ENCODE measurements around the gene NKTR. TPM values are rescaled to one million over a fixed set of nuclear protein-coding genes. Genes with fewer than 3 reads are reported as not detected.

Gene NKTR
- total RNA-seq, 4 donors from 2014 or later, result 17.9 to 134 (median 56.3) TPM

GRCh38 chr3:42690766-42691680 is 90.5 kb downstream of the NKTR start:
- peaks cover 0 to 4% (median 2%) of the 10 kb centered on the region in 3 donors for H3K4me1 ChIP-seq
- no peaks in the 10 kb centered on the region for H3K36me3 ChIP-seq
- 63 to 66% methylated on average over 2 to 7 of the region's 10 CpGs for WGBS, 2 donors (ENCODE audit: low coverage in 1 of 2)
- peaks cover 10% of the 10 kb centered on the region for H3K27me3 ChIP-seq
- TF ChIP-seq POLR2AphosphoS5 (IDR thresholded peaks at IDR 0.05) (no peak), EP300 (IDR thresholded peaks at IDR 0.05) (no peak), POLR2A (IDR thresholded peaks at IDR 0.05) (no peak)
- TF ChIP-seq, protein P1, sequence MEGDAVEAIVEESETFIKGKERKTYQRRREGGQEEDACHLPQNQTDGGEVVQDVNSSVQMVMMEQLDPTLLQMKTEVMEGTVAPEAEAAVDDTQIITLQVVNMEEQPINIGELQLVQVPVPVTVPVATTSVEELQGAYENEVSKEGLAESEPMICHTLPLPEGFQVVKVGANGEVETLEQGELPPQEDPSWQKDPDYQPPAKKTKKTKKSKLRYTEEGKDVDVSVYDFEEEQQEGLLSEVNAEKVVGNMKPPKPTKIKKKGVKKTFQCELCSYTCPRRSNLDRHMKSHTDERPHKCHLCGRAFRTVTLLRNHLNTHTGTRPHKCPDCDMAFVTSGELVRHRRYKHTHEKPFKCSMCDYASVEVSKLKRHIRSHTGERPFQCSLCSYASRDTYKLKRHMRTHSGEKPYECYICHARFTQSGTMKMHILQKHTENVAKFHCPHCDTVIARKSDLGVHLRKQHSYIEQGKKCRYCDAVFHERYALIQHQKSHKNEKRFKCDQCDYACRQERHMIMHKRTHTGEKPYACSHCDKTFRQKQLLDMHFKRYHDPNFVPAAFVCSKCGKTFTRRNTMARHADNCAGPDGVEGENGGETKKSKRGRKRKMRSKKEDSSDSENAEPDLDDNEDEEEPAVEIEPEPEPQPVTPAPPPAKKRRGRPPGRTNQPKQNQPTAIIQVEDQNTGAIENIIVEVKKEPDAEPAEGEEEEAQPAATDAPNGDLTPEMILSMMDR (IDR thresholded peaks at IDR 0.05), result no peak
- no peak for ATAC-seq
- no peak overlapping the region for H3K27ac ChIP-seq
- no peaks in the 10 kb centered on the region for H3K9me3 ChIP-seq
- no peak overlapping the region for H3K4me3 ChIP-seq

DNA sequence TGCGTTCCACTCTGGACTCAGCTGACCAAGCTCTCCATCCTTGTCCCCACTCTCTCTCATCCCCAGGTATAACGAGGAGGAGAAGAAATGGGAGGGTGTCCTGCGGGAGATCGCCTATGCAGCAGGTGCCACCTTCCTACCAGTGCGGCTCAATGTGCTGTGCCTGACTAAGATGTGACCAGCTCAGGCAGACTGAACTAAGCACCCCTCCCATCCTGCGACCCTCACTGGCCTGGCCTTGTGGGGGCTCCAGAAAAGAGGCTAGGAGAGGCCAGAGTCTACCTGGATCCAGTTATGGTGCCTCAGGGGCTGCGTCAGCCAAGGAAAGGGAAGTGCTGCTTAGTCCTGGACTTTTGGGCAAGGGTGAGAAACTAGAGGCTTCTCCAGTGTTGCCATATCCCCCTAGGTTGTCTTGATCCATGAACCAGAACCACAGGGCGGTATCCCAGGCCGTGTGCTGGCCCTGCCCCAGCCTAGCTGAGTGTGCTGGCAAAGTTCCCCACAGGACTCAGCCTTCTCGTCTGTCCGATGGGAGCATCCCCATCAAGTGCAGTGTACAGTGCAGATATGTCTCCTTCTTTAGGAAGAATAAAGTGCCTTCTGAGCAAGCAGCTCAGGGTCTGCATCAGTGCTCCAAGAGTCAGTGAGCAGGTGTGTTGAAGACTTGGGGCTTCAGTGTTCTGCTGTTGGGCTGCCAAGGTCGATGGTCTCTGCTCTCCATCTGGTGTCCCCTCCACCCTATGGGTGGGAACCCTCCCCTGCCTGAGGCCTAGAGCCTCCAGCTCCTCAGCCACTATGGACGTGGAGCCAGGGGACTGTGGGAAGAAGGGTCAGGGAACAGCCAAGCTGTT is 91.6 kb downstream of the NKTR start:
- Histone ChIP-seq H3K27ac (no peak overlapping the region), H3K27me3 (peaks cover 4% of the 10 kb centered on the region), H3K9me3 (no peaks in the 10 kb centered on the region), H3K4me1 (no peaks in the 10 kb centered on the region), H3K4me3 (no peak overlapping the region), H3K36me3 (no peaks in the 10 kb centered on the region)
- WGBS, 2 donors (ENCODE audit: low coverage in 1 of 2), result 60 to 77% methylated on average over 1 to 7 of the region's 13 CpGs
- TF ChIP-seq EP300 (IDR thresholded peaks at IDR 0.05), result no peak
- TF ChIP-seq, protein P1 (IDR thresholded peaks at IDR 0.05), result no peak
- TF ChIP-seq POLR2A (IDR thresholded peaks at IDR 0.05), result no peak
- TF ChIP-seq POLR2AphosphoS5 (IDR thresholded peaks at IDR 0.05), result no peak
- ATAC-seq, result no peak

- TF ChIP-seq, protein P1 (IDR thresholded peaks at IDR 0.05), result no peak
- no peak for TF ChIP-seq EP300 (IDR thresholded peaks at IDR 0.05)
- no peak for TF ChIP-seq POLR2AphosphoS5 (IDR thresholded peaks at IDR 0.05)
- no peak for TF ChIP-seq POLR2A (IDR thresholded peaks at IDR 0.05)
- 93 to 94% methylated on average over 3 of the region's 17 CpGs for WGBS, 2 donors (ENCODE audit: low coverage in 1 of 2)
- no peaks in the 10 kb centered on the region for H3K9me3 ChIP-seq
- no peak overlapping the region for H3K27ac ChIP-seq
- no peak overlapping the region for H3K4me3 ChIP-seq
- H3K36me3 ChIP-seq, result no peaks in the 10 kb centered on the region
- no peak for ATAC-seq
- no peaks in the 10 kb centered on the region for H3K4me1 ChIP-seq
- peaks cover 7% of the 10 kb centered on the region for H3K27me3 ChIP-seq
These were observed 92.4 kb downstream of the NKTR start for GRCh38 chr3:42692667-42693529.

GRCh38 chr3:42693530-42693930 is 93.0 kb downstream of the NKTR start:
- 100% methylated on average over 2 of the region's 4 CpGs for WGBS, 2 donors (ENCODE audit: low coverage in 1 of 2)

More at GRCh38 chr3:42693530-42693930, 93.0 kb downstream of the NKTR start:
- H3K27ac ChIP-seq, result no peak overlapping the region
- no peak for ATAC-seq
- H3K36me3 ChIP-seq, result no peaks in the 10 kb centered on the region
- no peaks in the 10 kb centered on the region for H3K4me1 ChIP-seq
- no peaks in the 10 kb centered on the region for H3K9me3 ChIP-seq
- peaks cover 7% of the 10 kb centered on the region for H3K27me3 ChIP-seq
- TF ChIP-seq, protein P1 (IDR thresholded peaks at IDR 0.05), result no peak
- no peak for TF ChIP-seq EP300 (IDR thresholded peaks at IDR 0.05)
- TF ChIP-seq POLR2A (IDR thresholded peaks at IDR 0.05), result no peak
- TF ChIP-seq POLR2AphosphoS5 (IDR thresholded peaks at IDR 0.05), result no peak
- no peak overlapping the region for H3K4me3 ChIP-seq
